Glomerular endothelial cell (primary cell): ENCODE data around the gene METTL18. TPM values are rescaled to one million over a fixed set of nuclear protein-coding genes. Genes with fewer than 3 reads are reported as not detected.

ENCODE experiments used
- DNase-seq: peaks from one replicate; pipeline ENCODE4 v3.0.0-alpha.2; 2011; ENCODE audit warnings: low read depth, low spot score; ENCODE audit errors: extremely low read depth
- total RNA-seq: library from RNA; depleted of rRNA; stranded (reverse); fragments of >200 nt; gene quantifications from 2 replicates; pipeline ENCODE4 v1.2.3, GENCODE V29; 2015

The METTL18 gene
- total RNA-seq, 1 donor from 2014 or later: 4.3 TPM

DNA sequence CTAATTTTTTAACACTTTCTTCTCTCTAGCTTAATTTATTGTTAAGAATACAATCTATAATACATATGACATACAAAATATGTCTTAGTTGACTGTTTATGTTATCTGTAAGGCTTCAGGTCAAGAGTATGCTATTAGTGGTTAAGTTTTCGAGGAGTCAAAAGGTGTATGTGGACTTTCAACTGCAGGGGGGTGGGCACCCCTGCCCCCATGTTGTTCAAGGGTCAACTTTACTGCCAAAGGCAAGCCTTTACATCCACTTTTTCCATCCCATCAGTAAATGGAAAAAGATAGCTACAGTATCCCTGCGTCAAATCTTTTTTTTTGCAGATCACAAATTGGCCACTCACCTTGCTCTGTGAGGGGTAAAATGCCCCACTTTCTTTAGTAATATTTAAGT lies 6.3 kb downstream of the METTL18 start:
- no peak for DNase-seq

- DNase-seq: no peak
Measured at GRCh38 chr1:169786974-169787373, 7.7 kb downstream of the METTL18 start.

- no peak for DNase-seq
Measured at GRCh38 chr1:169785267-169785666, 9.4 kb downstream of the METTL18 start.

GRCh38 chr1:169784102-169784501 lies 10.6 kb downstream of the METTL18 start:
- no peak for DNase-seq

DNA sequence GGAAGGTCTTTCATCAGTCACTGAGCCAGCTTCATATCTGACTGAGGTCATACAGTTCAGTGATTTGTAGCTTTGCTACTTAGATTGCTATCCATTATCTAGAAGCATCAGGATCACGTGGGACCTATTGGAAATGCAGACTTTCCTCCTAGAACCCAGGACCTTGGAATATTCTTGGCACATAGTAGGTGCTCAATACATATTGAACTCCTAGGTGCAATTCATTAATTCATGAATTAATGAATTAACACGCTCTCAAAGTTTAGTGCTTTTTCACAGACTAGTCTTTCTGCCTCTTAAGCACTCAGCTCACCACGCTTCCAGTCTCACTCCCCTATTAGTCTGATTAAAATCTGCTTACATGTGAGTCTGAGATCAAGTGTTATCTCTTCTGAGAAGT lies 12.1 kb downstream of the METTL18 start:
- DNase-seq: no peak

GRCh38 chr1:169779970-169780369 lies 14.7 kb downstream of the METTL18 start:
- DNase-seq: no peak

DNA sequence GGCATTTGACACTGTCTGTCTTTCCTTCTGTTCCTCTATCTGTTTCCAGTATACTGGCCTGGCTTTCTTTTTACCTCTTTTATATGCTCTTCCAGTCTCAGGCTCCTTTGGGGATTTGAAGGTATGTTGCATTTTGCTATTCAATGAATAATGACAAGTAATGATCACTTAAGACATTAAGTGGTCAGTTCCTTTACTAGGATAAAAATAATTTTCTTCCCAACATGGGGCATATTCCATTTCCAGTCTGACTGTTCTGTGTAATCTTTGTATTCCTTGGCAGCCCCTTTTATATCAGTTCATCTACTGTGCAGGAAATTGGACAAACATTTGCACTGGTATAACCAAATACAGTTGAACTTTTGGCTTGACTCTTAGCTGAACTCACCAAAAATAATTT lies 15.6 kb downstream of the METTL18 start:
- no peak for DNase-seq

DNA sequence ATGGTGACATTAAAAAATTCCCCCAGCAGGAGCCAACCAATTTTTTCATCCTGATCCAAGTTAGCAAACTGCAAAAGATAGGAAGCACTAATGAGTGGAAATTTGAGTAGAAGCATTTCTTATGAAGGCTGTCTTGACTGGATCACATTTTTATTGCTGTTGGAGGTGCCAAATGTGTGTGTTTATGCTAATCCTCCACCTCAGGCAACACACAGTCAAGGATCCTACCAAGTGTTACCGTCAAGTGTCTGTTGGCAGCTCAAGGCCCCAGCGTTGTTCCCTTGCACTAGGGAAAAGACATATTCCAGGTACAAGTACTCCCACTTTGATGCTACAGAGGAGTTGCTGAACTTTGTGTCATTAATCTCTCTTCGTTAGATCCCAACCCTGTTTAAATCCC lies 18.3 kb downstream of the METTL18 start:
- no peak for DNase-seq

- no peak for DNase-seq
Measured at GRCh38 chr1:169768161-169768560, 26.5 kb downstream of the METTL18 start.

- no peak for DNase-seq
Measured at GRCh38 chr1:169765580-169766331, 29.0 kb downstream of the METTL18 start.

DNA sequence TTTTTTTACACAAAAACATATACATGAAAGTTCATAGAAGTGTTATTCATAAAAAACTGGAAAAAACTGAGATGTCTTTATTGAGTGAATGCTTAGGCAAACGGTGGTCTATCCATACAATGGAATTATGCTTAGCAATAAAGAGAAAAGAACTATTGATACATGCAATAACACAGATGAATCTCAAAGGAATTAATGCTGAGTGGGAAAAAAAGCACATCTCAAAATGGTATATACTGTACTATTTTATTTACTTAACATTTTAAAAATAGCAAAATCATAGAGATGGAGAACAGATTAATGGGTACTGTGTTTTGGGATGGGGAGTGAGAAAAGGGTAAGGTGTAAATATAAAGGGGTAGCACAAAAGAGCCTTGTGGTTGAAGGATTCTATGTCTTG lies 29.8 kb downstream of the METTL18 start:
- DNase-seq: no peak

- DNase-seq: no peak
Measured at GRCh38 chr1:169762699-169763098, 32.0 kb downstream of the METTL18 start.

- no peak for DNase-seq
Measured at GRCh38 chr1:169759038-169759437, 35.7 kb downstream of the METTL18 start.

GRCh38 chr1:169753549-169753948 lies 41.2 kb downstream of the METTL18 start:
- no peak for DNase-seq

DNA sequence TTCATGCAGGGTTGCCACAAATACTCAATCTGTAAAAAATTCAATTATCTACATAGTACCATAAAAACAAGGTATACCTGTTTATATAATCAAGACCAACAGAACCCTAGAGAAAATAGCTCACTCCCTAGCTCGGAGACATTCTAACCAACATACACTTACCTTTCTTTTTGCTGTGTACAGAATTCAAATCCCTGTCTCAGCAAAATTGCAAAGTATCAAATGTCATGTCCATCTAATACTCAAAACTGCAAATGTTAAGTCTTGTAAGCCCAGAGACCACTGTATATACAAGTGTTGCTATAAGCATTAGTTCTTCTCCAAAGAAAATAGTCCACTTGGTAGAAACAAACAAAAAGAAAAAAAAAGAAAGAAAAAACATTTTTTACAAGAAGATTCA lies 44.7 kb downstream of the METTL18 start:
- no peak for DNase-seq

DNA sequence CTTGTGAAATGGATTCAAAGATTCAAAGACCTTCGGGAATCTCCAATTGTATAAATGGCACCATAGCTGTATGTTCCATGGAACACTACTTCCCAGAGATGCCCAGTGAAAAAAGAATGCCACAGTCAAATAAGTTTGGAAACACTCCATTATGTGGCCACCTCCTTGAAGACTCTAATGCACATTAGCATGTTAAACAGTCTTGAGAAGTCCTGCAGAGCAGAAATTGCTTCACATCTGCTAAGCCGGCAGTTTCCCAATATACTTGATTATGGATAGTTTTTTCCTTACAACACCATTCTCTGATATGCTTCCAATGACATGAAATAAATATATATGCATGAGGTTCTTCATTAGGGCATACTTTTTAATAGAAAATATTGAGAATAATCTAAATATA lies 48.2 kb downstream of the METTL18 start:
- no peak for DNase-seq

- DNase-seq: no peak
Measured at GRCh38 chr1:169745015-169745861, 49.5 kb downstream of the METTL18 start.

Other genes with a start within 250 kb of the METTL18 start
- not detected in 2 replicates for gene F5, start 208.4 kb downstream of the METTL18 start, total RNA-seq
- 15.4 and 27.7 TPM in 2 replicates for gene SELP, start 164.8 kb downstream of the METTL18 start, total RNA-seq
- gene SELL, start 83.3 kb downstream of the METTL18 start, total RNA-seq: 0.05 and 0.88 TPM in 2 replicates
- 5.7 and 52.6 TPM in 2 replicates for gene SELE, start 60.8 kb downstream of the METTL18 start, total RNA-seq
- gene SCYL3, start 99.0 kb upstream of the METTL18 start, total RNA-seq: 4.1 and 5.9 TPM in 2 replicates